Activated T-helper 17 cell treated with anti-CD3 and anti-CD28 coated beads, Interleukin-2, amount 50 U/mL, for 72 hours (primary cell): ENCODE measurements around the gene MRPL12. TPM values are rescaled to one million over a fixed set of nuclear protein-coding genes. Genes with fewer than 3 reads are reported as not detected.
A peak's percentile ranks its signal among the peaks of the same experiment; 100 is the strongest.

Source experiments
- ATAC-seq: fragments of 150-1000 bp; cut with Tn5 transposase; replicated peaks from 2 replicates; pipeline ENCODE4 v1.10.0; 2021; ENCODE audit warnings: mild to moderate bottlenecking, moderate library complexity
- H3K27ac Mint-ChIP-seq: one replicate; pipeline ENCODE4 v1.8.0; 2022; ENCODE audit warnings: mixed read lengths
- H3K27me3 Mint-ChIP-seq: one replicate; pipeline ENCODE4 v1.8.0; 2022; ENCODE audit warnings: mixed read lengths
- H3K36me3 Mint-ChIP-seq: one replicate; pipeline ENCODE4 v1.8.0; 2022; ENCODE audit warnings: low read depth, mild to moderate bottlenecking, mixed read lengths
- H3K4me1 Mint-ChIP-seq: one replicate; pipeline ENCODE4 v1.8.0; 2022; ENCODE audit warnings: mixed read lengths
- H3K4me3 Mint-ChIP-seq: one replicate; pipeline ENCODE4 v1.8.0; 2022; ENCODE audit warnings: mild to moderate bottlenecking, mixed read lengths
- H3K9me3 Mint-ChIP-seq: one replicate; pipeline ENCODE4 v1.8.0; 2022; ENCODE audit warnings: mixed read lengths
- total RNA-seq, 2 donors: library from RNA; stranded (reverse); gene quantifications; one replicate each; pipeline ENCODE4 v1.2.3, GENCODE V29; 2022

MRPL12 gene
- total RNA-seq, 2 donors from 2014 or later, result 50.7 to 108 TPM

DNA sequence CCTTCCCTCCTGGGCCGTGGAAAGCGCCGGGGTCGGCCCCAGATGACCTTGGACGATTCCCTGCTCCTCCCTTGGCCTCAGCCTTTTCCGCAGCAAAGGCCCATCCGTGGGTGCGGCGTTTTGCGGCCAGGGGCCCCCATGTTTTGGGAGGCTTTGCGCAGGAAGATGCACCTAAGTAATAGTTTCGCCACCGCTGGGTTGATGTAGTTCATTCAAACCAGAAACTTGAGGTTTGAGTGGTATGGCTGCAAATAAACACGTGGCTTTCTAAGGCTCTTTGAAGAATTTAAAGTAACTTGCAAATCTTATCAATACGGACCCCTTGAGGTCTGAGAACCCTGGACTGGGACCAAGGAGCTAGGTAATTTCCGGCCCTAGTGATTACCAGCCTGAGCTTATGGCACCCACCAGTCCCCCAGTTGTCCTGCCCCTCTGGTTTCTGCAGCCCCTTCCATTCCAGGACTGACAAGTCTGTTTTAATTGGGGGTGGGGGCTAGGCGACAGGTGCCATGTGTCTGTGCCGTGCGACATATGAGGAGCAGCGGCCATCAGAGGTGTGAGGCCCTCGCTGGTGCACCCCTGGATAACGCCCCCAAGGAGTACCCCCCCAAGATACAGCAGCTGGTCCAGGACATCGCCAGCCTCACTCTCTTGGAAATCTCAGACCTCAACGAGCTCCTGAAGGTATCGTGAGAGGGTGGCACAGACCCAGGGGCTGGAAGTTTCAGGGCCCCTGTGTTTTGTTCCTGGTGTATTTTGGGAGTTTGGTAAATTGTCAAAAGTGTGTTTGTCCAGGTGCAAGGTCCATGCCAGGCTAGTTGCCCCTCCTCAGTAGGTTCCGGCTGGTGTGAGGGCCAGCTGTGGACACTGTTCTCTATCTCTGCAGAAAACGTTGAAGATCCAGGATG is 834 bp downstream of the MRPL12 start:
- H3K36me3 Mint-ChIP-seq, result peaks cover 77% of the 10 kb centered on the region
- peak overlapping the region; percentile 43 for H3K27ac Mint-ChIP-seq

GRCh38 chr17:81705518-81706231 is 2.5 kb downstream of the MRPL12 start:
- no peak for ATAC-seq
- Mint-ChIP-seq H3K36me3 (peaks cover 60% of the 10 kb centered on the region), H3K4me1 (peaks cover 12% of the 10 kb centered on the region), H3K27ac (no peak overlapping the region), H3K9me3 (no peaks in the 10 kb centered on the region), H3K27me3 (no peaks in the 10 kb centered on the region), H3K4me3 (no peak overlapping the region)

More for the DNA sequence above, 834 bp downstream of the MRPL12 start:
- no peaks in the 10 kb centered on the region for H3K27me3 Mint-ChIP-seq
- peaks cover 12% of the 10 kb centered on the region for H3K4me1 Mint-ChIP-seq
- ATAC-seq, result peak; percentile 1
- no peaks in the 10 kb centered on the region for H3K9me3 Mint-ChIP-seq
- H3K4me3 Mint-ChIP-seq, result peak overlapping the region; percentile 94

DNA sequence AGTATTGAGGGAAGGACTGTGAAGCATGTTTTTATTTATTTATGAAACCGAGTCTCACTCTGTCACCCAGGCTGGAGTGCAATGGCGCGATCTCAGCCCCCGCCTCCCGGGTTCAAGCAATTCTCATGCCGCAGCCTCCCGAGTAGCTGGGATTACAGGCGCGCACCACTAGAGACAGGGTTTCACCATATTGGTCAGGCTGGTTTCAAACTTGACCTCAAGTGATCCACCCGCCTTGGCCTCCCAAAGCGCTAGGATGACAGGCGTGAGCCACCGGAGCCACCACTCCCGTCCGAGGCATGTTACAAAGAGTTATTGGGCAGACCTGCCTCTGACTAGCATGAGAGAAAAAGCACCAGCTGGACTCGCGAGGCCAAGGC is 3.1 kb downstream of the MRPL12 start:
- Mint-ChIP-seq H3K36me3 (peaks cover 54% of the 10 kb centered on the region), H3K27me3 (no peaks in the 10 kb centered on the region), H3K4me1 (peaks cover 8% of the 10 kb centered on the region), H3K9me3 (no peaks in the 10 kb centered on the region), H3K27ac (no peak overlapping the region), H3K4me3 (no peak overlapping the region)
- no peak for ATAC-seq

GRCh38 chr17:81706757-81707624 is 3.8 kb downstream of the MRPL12 start:
- H3K4me3 Mint-ChIP-seq, result no peak overlapping the region
- H3K4me1 Mint-ChIP-seq, result peaks cover 8% of the 10 kb centered on the region
- peaks cover 47% of the 10 kb centered on the region for H3K36me3 Mint-ChIP-seq
- H3K27me3 Mint-ChIP-seq, result no peaks in the 10 kb centered on the region
- no peak overlapping the region for H3K27ac Mint-ChIP-seq
- no peak for ATAC-seq
- no peaks in the 10 kb centered on the region for H3K9me3 Mint-ChIP-seq

DNA sequence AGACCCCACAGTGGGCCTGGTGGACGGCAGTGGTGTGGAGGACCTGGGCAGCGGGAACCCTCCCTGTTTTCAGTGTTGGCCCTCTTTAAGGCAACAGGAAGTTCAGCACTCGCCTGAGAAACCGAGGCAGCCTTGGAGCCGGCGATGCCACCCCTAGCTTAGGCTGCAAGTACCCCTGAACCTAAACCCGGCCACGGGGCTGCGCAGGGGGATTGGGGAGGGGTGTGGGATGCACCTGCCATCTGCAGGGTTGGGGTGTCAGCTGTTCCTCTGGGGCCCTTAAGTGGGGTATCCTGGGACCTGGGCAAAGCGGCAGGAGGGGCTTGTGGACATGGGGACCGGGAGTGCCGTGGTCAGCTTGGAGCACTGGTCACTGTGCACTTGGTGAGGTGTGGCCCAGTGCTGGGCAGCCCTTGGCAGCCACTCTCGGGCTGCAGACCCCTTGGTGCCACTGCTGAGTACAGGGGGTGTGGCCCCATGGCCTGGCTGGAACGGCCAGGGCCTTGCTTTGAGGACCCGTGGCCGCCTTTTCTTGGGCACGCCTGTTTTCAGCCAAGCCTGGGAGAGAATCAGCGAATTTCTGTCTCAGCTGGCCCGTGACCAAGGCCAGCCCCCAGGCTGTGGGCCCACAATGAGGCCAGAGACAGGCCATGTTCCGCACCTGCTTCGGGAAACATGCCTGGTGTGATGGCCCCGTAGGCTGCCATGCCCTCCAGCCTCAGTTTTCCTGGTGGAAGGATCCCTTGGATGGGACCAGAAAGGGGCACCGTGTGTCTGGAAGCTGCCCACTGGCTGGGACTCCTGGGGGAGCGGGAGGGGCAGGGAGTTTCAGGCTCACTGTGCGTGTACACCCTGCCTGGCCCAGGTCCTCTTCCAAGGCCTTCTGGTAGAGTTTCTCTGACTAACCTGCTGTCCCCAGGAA is 4.8 kb downstream of the MRPL12 start:
- no peak for ATAC-seq
- H3K27ac Mint-ChIP-seq, result no peak overlapping the region
- H3K4me3 Mint-ChIP-seq, result no peak overlapping the region
- H3K27me3 Mint-ChIP-seq, result no peaks in the 10 kb centered on the region
- no peaks in the 10 kb centered on the region for H3K9me3 Mint-ChIP-seq
- H3K36me3 Mint-ChIP-seq, result peaks cover 37% of the 10 kb centered on the region
- peaks cover 8% of the 10 kb centered on the region for H3K4me1 Mint-ChIP-seq

- peaks cover 8% of the 10 kb centered on the region for H3K4me1 Mint-ChIP-seq
- no peaks in the 10 kb centered on the region for H3K27me3 Mint-ChIP-seq
- no peak for ATAC-seq
Measured at GRCh38 chr17:81708739-81709185, 5.6 kb downstream of the MRPL12 start.

GRCh38 chr17:81710514-81711308 is 7.5 kb downstream of the MRPL12 start:
- no peaks in the 10 kb centered on the region for H3K9me3 Mint-ChIP-seq
- no peak overlapping the region for H3K27ac Mint-ChIP-seq
- H3K36me3 Mint-ChIP-seq, result peaks cover 15% of the 10 kb centered on the region
- peaks cover 2% of the 10 kb centered on the region for H3K4me1 Mint-ChIP-seq
- ATAC-seq, result no peak
- H3K27me3 Mint-ChIP-seq, result no peaks in the 10 kb centered on the region
- H3K4me3 Mint-ChIP-seq, result peak overlapping the region; percentile 66

More at GRCh38 chr17:81708739-81709185, 5.6 kb downstream of the MRPL12 start:
- Mint-ChIP-seq H3K36me3 (peaks cover 34% of the 10 kb centered on the region), H3K4me3 (no peak overlapping the region), H3K27ac (no peak overlapping the region), H3K9me3 (no peaks in the 10 kb centered on the region)

DNA sequence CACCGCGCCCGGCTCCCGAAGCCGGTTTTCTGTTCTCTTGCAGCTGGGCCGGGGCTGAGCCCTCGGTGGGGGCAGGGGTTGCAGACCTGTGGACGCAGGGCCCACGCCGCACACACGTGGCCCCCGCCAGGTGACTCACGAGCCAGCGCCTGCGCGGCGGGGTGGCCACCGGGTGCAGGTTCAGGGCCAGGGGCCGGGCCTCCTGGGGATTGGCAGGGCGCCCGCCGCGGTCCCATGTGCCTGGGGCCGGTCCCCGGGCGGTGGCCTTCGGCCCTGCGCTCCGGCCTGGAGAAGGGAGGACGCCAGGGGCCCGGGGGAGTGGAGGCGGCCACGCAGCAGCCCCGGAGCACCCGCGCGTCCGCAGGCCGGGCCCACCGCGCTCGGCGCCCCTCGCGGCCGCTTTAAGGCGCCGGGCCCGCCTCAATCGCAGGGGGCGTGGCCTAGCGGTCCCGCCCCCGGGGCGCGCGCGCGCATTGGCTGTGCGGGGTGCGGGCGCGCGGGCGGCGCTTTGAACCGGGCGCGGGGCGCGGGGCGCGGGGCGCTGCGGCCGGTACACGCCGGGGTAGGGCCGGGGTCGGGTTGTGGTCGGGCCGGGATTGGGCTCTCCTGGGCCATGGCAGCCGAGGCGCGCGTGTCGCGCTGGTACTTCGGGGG is 8.8 kb downstream of the MRPL12 start, which contains the start of gene SLC25A10:
TSS of gene SLC25A10 (plus strand) at position 471 of the 654 bp plus-strand sequence. CDS start at position 614, 143 bp downstream.
- H3K27me3 Mint-ChIP-seq, result no peaks in the 10 kb centered on the region
- H3K4me3 Mint-ChIP-seq, result peak within 1 kb of the TSS; percentile 90
- peak; percentile 93 for ATAC-seq
- no peaks in the 10 kb centered on the region for H3K4me1 Mint-ChIP-seq
- H3K9me3 Mint-ChIP-seq, result no peaks in the 10 kb centered on the region
- H3K36me3 Mint-ChIP-seq, result peaks cover 2% of the 10 kb centered on the region
- H3K27ac Mint-ChIP-seq, result peak within 1 kb of the TSS; percentile 84

- no peaks in the 10 kb centered on the region for H3K4me1 Mint-ChIP-seq
- no peaks in the 10 kb centered on the region for H3K27me3 Mint-ChIP-seq
- no peaks in the 10 kb centered on the region for H3K36me3 Mint-ChIP-seq
- peak overlapping the region; percentile 84 for H3K27ac Mint-ChIP-seq
- H3K4me3 Mint-ChIP-seq, result peak overlapping the region; percentile 90
- peak; percentile 26 for ATAC-seq
- H3K9me3 Mint-ChIP-seq, result no peaks in the 10 kb centered on the region
Measured at GRCh38 chr17:81712468-81713003, 9.4 kb downstream of the MRPL12 start.

- Mint-ChIP-seq H3K27me3 (no peaks in the 10 kb centered on the region), H3K4me3 (peak overlapping the region; percentile 90), H3K36me3 (no peaks in the 10 kb centered on the region), H3K4me1 (no peaks in the 10 kb centered on the region), H3K27ac (peak overlapping the region; percentile 84), H3K9me3 (no peaks in the 10 kb centered on the region)
- ATAC-seq, result no peak
Measured at GRCh38 chr17:81713004-81713555, 9.9 kb downstream of the MRPL12 start.

DNA sequence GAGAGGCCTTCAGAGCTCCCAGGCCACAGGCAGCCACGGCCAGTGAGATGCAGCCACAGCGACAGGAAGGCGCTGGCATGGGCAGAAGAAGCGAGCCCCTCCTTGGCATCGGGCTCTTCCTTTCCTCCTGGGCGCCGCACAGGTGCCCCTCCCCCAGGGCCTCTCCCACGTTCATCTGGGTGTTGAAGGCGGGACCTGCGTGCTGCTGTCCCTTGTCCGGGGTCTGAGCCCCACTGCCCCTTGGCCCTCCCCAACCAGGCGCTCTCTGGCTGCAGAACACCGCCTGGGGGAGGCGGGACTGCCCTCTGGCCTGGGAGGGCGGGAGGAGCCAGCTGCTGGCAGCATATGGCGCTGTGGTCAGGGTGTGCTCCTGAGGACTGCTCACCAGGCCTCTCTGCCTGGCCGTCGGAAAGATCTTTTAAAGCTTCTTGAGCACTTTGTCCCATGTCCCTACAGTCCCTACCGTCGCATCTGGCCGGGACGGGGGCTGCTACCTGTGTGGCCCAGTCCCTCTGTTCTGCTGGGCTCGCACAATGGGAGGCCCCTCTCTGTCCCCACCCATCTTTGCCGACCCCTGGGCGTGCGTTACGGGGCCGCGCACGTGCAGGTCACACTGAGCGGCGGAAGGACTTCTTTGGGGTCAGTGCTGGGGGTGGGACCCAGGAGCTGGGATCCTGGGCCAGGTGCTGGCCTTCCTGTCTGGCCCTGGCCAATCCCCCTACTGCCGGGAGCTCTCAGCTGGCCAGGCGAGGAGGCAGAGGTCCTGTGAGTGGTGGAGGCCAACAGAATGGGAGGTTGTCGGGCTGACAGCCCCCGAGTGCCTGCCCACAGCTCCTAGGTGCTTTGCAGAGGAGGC is 10.6 kb downstream of the MRPL12 start:
- no peak overlapping the region for H3K27ac Mint-ChIP-seq
- peak overlapping the region; percentile 90 for H3K4me3 Mint-ChIP-seq
- H3K9me3 Mint-ChIP-seq, result no peaks in the 10 kb centered on the region
- H3K4me1 Mint-ChIP-seq, result no peaks in the 10 kb centered on the region
- no peaks in the 10 kb centered on the region for H3K36me3 Mint-ChIP-seq
- H3K27me3 Mint-ChIP-seq, result no peaks in the 10 kb centered on the region
- ATAC-seq, result no peak
